Naive B cell (primary cell): ENCODE data around the gene FOXP4. TPM values are rescaled to one million over a fixed set of nuclear protein-coding genes. Genes with fewer than 3 reads are reported as not detected.

Experiments
- ATAC-seq, 2 donors: fragments of 150-1000 bp; cut with Tn5 transposase; 2 replicates each; pipeline ENCODE4 v1.10.0; 2021; ENCODE audit warnings: low read depth in 2 of 2, mild to moderate bottlenecking in 2 of 2, moderate library complexity in 2 of 2
- DNase-seq: peaks from one replicate; pipeline ENCODE4 v3.0.0; 2022
- H3K27ac Mint-ChIP-seq, 6 donors: one replicate each; pipeline ENCODE4 v1.8.0; 2020 to 2022; ENCODE audit warnings: mild to moderate bottlenecking in 6 of 6, mixed read lengths in 6 of 6, moderate library complexity in 5 of 6, inconsistent platforms in 2 of 6
- H3K27me3 Mint-ChIP-seq, 3 donors: one replicate each; pipeline ENCODE4 v1.8.0; 2021 to 2022; ENCODE audit warnings: mixed read lengths in 3 of 3, mild to moderate bottlenecking in 1 of 3
- H3K36me3 Mint-ChIP-seq, 2 donors: one replicate each; pipeline ENCODE4 v1.8.0; 2020 to 2022; ENCODE audit warnings: mixed read lengths in 2 of 2, inconsistent platforms in 1 of 2, mild to moderate bottlenecking in 1 of 2
- H3K4me1 Mint-ChIP-seq, 3 donors: one replicate each; pipeline ENCODE4 v1.8.0; 2020 to 2022; ENCODE audit warnings: mixed read lengths in 3 of 3, inconsistent platforms in 1 of 3, mild to moderate bottlenecking in 1 of 3, moderate library complexity in 1 of 3
- H3K4me3 Mint-ChIP-seq, 8 donors: one replicate each; pipeline ENCODE4 v1.8.0; 2020 to 2022; ENCODE audit warnings: mild to moderate bottlenecking in 8 of 8, mixed read lengths in 8 of 8, moderate library complexity in 8 of 8, inconsistent platforms in 2 of 8
- H3K9me3 Mint-ChIP-seq, 7 donors: one replicate each; pipeline ENCODE4 v1.8.0; 2020 to 2022; ENCODE audit warnings: mixed read lengths in 7 of 7, mild to moderate bottlenecking in 5 of 7, inconsistent platforms in 2 of 7, moderate library complexity in 1 of 7
- polyA plus RNA-seq, 6 donors: library from polyadenylated mRNA; unstranded; fragments of 300-500 nt; fragmentation: Illumina TruSeq; gene quantifications; one replicate each; pipeline ENCODE4 v1.2.3, GENCODE V29; 2021; ENCODE audit warnings: low read depth in 6 of 6

Gene FOXP4
- polyA plus RNA-seq, 6 donors from 2014 or later = 0.55 to 4.7 (median 2.2) TPM

DNA sequence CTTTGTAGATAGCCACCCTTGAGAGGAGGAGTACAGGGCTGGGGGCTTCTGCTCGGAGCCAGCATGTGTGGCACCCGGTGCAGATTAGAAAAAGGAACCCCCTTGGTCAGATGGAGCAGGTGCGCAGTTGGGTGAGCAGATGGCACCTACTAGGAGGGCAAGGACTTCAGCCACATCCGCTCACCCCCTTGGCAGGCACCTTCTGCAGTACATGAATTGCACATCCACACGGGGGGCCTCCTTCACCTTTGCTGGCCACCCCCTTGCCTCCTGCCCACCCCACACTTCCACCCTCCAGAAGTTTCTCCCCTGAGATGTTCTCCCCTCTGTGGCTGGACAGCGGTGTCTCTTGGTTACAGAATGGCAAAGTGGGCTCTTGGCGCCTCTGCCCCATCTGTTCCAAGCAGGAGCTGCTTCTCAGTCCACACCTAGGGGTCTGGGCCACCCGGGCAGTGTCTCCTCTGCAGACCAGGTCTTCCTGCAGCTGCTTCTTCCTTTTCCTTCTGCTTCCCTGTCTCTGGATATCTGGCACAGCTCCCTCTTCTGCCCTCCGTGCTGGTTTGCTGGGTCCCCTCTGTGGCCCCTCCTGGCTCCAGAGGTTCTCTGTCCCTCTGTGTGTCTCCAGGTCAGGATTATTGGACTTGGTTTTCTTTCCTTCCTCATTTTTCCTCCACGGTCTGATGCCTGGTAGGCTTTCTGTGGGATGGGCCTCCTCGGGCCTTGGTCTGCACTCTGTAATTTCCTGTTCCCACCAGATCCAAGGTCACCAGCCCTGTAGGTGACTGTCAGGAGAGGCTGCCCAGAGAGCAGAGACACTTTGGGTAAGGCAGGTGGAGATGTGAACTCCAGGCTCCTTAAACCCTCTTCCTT, 96.1 kb downstream of the FOXP4 start:
- Mint-ChIP-seq H3K4me1 (peaks cover 6 to 20% (median 7%) of the 10 kb centered on the region in 3 donors), H3K36me3 (no peaks in the 10 kb centered on the region), H3K9me3 (no peaks in the 10 kb centered on the region), H3K27ac (no peak overlapping the region), H3K27me3 (peaks cover 37 to 83% (median 77%) of the 10 kb centered on the region in 3 donors), H3K4me3 (no peak overlapping the region)
- DNase-seq (no peak), ATAC-seq (no peak)

DNA sequence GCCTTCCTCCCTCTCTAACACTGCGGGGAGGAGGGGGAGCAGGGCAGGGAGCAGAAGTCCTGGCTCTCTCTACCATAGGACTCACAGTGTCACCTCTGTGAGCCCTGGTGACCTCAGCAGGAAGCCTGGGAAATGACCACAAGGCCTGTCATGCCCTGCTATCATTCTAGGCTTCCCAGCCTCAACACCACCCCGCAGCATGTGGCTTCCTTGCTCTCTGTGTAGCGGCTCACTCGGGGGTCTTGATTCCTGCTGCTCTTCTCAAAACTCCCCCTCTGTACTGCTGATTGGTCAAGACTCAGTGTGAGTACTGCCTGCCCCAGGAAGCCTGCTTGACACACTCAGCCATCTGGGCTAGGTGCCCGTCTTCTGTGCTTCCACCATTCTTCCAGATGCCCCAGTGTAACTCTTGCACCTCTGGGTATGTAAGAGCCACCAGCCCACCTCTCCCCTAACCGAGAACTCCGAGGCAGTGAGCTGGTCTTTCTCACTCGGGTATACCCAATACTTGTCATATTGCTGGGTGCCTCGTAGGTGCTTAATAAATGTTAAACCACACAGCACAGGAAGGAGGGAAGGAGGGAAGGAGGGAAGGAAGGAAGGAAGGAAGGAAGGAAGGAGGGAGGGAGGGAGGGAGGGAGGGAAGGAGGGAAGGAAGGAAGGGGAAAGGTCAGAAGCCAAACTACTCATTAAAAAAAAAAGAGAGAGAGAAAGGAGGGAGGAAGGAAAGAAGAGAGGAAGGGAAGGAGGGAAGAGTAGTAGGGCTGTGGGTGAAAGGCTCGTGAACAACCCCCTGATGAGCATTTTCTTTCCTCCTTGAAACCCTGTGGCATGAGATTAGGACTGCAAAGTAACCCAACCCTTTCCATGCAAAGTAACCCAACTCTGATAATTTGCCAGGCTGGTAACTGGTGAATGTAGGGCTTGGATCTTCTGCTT, 97.0 kb downstream of the FOXP4 start:
- peaks cover 0 to 13% (median 6%) of the 10 kb centered on the region in 3 donors for H3K4me1 Mint-ChIP-seq
- no peak overlapping the region for H3K27ac Mint-ChIP-seq
- DNase-seq (no peak), ATAC-seq (no peak)
- no peaks in the 10 kb centered on the region for H3K9me3 Mint-ChIP-seq
- H3K4me3 Mint-ChIP-seq = no peak overlapping the region
- H3K36me3 Mint-ChIP-seq = no peaks in the 10 kb centered on the region
- H3K27me3 Mint-ChIP-seq = peaks cover 34 to 80% (median 71%) of the 10 kb centered on the region in 3 donors

DNA sequence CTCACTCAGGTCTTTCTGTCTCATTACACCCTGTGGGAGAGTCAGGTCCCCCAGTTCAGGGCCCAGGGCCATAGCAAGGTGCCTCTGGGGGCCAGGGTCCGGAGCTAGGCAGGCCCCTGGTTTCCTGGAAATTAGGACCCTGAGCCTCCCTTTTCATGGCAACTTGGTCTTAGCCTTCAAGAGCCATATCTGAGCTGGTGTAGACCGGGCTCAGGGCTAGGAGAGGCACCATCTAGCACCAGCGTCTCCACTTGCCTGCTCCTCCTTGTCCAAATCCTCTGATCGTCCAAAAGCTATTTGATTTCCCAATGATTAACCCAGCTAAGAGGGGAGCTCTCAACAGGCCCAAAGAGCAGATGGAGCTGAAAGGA, 97.7 kb downstream of the FOXP4 start:
- H3K9me3 Mint-ChIP-seq = no peaks in the 10 kb centered on the region
- no peaks in the 10 kb centered on the region for H3K36me3 Mint-ChIP-seq
- H3K27me3 Mint-ChIP-seq = peaks cover 36 to 77% (median 69%) of the 10 kb centered on the region in 3 donors
- peaks cover 0 to 11% (median 0%) of the 10 kb centered on the region in 3 donors for H3K4me1 Mint-ChIP-seq
- H3K27ac Mint-ChIP-seq = no peak overlapping the region
- no peak for ATAC-seq
- no peak for DNase-seq
- H3K4me3 Mint-ChIP-seq = no peak overlapping the region

DNA sequence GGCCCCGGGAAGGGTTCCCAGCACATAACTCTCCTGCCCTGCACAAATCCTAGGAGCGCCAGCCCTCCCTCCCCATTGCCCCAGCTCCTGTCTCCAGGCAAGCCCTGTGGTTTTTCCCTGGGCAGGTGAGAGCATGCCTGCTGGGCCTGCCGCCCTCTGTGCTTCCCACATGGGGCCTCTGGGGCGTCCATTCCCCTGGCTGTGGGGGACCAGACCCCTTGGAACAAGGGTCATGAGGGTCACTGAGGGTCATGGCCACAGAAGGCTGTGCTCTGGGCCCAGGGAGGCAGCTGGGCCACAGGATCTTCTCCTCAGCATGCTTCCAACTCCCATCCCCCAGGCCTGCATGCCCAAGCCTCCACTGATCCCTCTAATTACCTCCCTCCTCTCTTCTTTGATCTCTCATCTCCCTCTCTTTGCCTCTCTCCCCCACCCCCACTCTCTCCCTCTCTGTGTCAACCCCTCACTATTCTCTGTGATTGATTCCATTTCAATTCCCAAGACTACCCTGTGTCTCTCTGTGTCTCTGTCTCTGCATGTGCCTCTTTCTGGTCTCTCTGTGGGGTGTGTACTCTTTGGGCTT, 98.2 kb downstream of the FOXP4 start:
- H3K4me3 Mint-ChIP-seq = peak overlapping the region in 2 of 8 donors; percentile 4 to 26
- H3K36me3 Mint-ChIP-seq = no peaks in the 10 kb centered on the region
- no peaks in the 10 kb centered on the region for H3K9me3 Mint-ChIP-seq
- H3K27ac Mint-ChIP-seq = peak overlapping the region in 1 of 6 donors; percentile 88
- DNase-seq (no peak), ATAC-seq (no peak)
- peaks cover 0 to 6% (median 0%) of the 10 kb centered on the region in 3 donors for H3K4me1 Mint-ChIP-seq
- peaks cover 33 to 72% (median 66%) of the 10 kb centered on the region in 3 donors for H3K27me3 Mint-ChIP-seq

DNA sequence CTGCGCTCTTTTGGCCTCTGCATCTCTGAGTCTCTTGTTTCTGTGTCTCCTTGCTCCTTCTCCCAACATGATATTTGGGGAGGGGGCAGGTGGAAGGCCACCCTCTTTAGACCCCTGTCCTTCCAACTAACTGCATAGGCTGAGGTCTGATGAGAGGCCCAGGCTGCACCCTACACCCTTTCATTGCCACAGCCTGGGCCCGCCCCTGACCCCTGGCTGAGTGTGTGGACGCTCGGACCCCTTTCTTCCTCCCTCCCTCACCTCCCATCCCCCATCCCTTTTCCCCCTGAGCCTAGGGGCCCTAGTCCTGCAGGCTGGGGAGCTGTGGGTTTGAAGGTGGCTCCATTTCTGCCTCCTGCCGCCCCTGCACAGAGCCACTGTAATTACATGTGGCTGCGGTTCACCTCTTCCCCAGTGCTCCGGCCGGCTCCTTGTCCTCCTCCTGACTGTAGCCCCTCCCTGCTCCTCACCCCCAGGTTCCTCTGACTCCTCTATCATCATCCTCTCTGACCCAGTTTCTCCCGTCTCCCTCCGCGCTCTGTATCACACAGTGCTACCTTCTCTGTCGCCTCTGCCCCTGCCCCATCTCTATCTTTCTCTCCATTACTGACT, 98.9 kb downstream of the FOXP4 start:
- Mint-ChIP-seq H3K27me3 (peaks cover 26 to 65% (median 62%) of the 10 kb centered on the region in 3 donors), H3K36me3 (no peaks in the 10 kb centered on the region), H3K27ac (peak overlapping the region in 1 of 6 donors; percentile 88), H3K4me1 (peaks cover 0 to 2% (median 0%) of the 10 kb centered on the region in 3 donors), H3K9me3 (no peaks in the 10 kb centered on the region), H3K4me3 (peak overlapping the region in 1 of 8 donors; percentile 4)
- no peak for ATAC-seq
- DNase-seq = no peak

DNA sequence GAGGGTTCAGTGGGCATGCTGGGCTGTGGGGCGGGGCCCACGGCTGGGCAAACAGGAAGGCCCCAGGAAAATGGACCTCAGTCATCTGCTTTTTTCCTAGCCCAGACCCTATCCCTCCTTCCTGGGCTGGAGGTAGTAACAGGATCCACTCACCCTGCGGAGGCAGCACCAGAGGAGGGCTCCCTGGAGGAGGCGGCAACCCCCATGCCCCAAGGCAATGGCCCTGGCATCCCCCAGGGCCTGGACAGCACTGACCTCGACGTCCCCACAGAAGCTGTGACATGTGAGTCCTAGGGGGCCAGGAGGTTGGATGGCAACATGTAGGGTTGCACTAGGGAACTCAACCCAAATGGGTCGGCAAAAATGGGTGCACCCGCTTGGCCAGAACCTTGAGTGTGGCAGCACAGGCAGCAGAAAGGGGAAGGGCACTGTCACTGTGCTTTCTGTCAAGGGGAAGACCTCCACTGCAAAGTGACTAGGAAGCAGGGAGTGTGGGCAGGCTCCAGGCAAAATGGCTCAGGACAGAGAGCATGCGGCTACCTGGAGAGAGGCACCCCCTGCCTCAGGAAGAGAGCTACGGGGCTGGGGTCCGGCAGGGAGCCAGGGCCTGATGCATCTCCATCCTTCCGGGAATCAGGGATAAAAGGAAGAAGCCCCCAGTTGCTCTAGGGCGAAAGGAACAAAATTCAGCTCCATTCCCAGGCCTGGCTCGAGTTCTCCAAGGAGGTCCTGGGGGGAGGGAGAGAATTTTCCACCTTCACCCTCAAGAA, 100.0 kb downstream of the FOXP4 start:
- H3K27ac Mint-ChIP-seq = no peak overlapping the region
- H3K9me3 Mint-ChIP-seq = no peaks in the 10 kb centered on the region

DNA sequence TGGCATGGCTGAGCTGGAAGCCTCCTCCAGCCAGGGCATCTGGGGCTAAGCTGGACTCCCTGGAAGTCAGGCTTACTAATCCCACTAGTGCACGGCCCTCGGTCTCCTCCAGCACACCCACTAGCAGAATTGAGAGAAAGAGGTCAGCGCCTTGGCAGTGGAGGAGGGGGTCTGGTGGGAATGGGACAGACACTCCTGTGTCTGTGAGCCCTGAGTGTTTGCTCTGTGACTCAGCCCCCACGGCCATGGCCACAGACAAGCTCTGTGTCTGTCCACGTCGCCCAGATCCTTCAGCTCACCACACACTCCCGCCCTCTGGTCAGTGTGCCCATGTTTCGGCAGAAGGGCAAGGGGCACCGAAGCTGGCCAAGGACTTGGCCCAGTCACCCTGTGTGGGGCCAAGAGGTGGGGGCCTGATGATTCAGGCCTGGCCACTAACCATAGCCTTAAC, 100.9 kb downstream of the FOXP4 start:
- Mint-ChIP-seq H3K36me3 (no peaks in the 10 kb centered on the region), H3K27ac (no peak overlapping the region), H3K4me3 (no peak overlapping the region), H3K4me1 (no peaks in the 10 kb centered on the region), H3K9me3 (no peaks in the 10 kb centered on the region), H3K27me3 (peaks cover 14 to 52% (median 42%) of the 10 kb centered on the region in 3 donors)
- no peak for DNase-seq
- no peak for ATAC-seq

More for the DNA sequence above, 100.0 kb downstream of the FOXP4 start:
- H3K27me3 Mint-ChIP-seq = peaks cover 18 to 54% (median 51%) of the 10 kb centered on the region in 3 donors
- no peak for ATAC-seq
- no peaks in the 10 kb centered on the region for H3K36me3 Mint-ChIP-seq
- no peak overlapping the region for H3K4me3 Mint-ChIP-seq
- DNase-seq = no peak
- H3K4me1 Mint-ChIP-seq = no peaks in the 10 kb centered on the region

DNA sequence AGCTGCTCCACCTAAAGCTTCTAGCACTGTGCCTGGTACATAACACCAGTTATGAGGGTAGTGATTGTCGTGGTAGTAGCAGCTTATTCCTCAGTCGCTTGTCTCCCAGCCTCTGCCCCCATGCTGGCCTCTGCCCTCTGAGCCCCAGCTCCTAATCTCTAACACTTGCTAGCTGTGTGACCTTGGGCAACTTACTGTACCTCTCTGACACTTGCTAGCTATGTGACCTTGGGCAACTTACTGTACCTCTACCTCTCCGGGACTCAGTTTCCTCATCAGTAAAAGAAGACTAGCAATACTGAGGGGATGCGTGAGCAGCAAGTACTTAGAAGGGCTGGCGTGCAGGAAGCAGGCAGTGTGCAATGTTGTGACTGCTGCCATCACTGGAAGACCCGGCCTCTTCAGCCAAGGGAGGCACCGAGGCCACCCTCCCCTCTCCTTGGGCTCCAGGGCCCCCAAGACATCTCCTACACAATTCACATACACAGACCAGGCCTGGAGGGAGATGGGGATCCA, 101.9 kb downstream of the FOXP4 start:
- DNase-seq = no peak
- no peak for ATAC-seq
- no peaks in the 10 kb centered on the region for H3K36me3 Mint-ChIP-seq
- H3K27me3 Mint-ChIP-seq = peaks cover 19 to 50% (median 32%) of the 10 kb centered on the region in 3 donors
- H3K9me3 Mint-ChIP-seq = no peaks in the 10 kb centered on the region
- H3K4me3 Mint-ChIP-seq = no peak overlapping the region
- H3K4me1 Mint-ChIP-seq = no peaks in the 10 kb centered on the region
- no peak overlapping the region for H3K27ac Mint-ChIP-seq

DNA sequence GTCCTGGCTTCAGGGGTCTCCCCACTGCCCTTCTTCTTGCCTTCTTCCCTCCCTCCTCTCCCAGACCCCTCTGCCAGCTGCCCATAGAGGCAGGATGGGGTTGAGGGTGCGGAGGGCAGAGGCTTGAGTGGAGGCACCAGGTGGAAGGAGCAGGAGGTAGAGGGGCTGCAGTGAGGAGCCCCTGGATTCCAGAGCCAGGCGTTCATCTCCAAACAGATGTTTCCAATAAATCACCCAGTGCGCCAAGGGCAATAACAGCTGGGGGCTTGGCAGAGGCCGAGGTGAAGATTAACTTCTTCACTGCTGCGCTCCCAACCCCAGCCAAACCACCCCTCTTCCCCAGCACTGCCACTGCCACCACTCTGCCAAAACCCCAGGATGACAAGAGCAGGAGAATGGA, 102.7 kb downstream of the FOXP4 start:
- no peak for DNase-seq
- H3K9me3 Mint-ChIP-seq = no peaks in the 10 kb centered on the region
- ATAC-seq = no peak
- no peak overlapping the region for H3K27ac Mint-ChIP-seq
- H3K36me3 Mint-ChIP-seq = no peaks in the 10 kb centered on the region
- no peaks in the 10 kb centered on the region for H3K4me1 Mint-ChIP-seq
- peaks cover 19 to 52% (median 29%) of the 10 kb centered on the region in 3 donors for H3K27me3 Mint-ChIP-seq
- H3K4me3 Mint-ChIP-seq = no peak overlapping the region

DNA sequence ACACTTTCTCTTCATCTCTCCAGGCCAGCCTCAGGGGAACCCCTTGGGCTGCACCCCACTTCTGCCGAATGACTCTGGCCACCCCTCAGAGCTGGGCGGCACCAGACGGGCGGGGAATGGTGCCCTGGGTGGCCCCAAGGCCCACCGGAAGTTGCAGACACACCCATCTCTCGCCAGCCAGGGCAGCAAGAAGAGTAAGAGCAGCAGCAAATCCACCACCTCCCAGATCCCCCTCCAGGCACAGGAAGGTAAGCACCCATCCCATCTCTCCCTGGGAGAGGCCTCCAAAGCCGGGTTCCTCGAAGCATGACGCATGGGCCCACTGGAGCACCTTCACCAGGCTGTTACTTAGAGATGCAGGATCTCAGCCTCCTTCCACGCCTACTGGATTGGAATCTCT, 103.4 kb downstream of the FOXP4 start:
- ATAC-seq = no peak
- H3K27ac Mint-ChIP-seq = no peak overlapping the region
- H3K27me3 Mint-ChIP-seq = peaks cover 18 to 49% (median 31%) of the 10 kb centered on the region in 3 donors
- no peaks in the 10 kb centered on the region for H3K9me3 Mint-ChIP-seq
- no peaks in the 10 kb centered on the region for H3K4me1 Mint-ChIP-seq
- no peak for DNase-seq
- no peak overlapping the region for H3K4me3 Mint-ChIP-seq
- H3K36me3 Mint-ChIP-seq = no peaks in the 10 kb centered on the region

DNA sequence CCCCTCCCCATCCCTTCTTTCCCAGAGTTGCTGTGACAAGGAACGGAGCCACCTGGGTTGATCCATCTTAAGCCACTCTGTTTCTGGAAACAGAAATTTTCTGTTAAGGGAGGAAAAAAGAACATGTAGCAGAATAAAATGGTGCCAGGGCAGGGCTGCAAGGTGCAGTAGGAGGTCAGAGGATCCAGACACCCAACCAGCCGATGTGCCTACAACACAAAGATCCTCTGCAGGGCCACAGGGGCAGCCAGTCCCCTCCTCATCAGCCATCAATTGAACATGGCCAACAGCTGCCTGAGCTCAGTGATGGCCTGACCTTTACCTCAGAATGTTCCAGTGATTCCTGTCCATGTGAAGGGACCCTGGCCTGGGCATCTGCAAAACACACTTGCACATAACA, 103.9 kb downstream of the FOXP4 start:
- Mint-ChIP-seq H3K4me1 (no peaks in the 10 kb centered on the region), H3K27ac (no peak overlapping the region), H3K27me3 (peaks cover 18 to 49% (median 31%) of the 10 kb centered on the region in 3 donors), H3K4me3 (no peak overlapping the region), H3K9me3 (no peaks in the 10 kb centered on the region), H3K36me3 (no peaks in the 10 kb centered on the region)
- ATAC-seq = no peak
- DNase-seq = no peak

DNA sequence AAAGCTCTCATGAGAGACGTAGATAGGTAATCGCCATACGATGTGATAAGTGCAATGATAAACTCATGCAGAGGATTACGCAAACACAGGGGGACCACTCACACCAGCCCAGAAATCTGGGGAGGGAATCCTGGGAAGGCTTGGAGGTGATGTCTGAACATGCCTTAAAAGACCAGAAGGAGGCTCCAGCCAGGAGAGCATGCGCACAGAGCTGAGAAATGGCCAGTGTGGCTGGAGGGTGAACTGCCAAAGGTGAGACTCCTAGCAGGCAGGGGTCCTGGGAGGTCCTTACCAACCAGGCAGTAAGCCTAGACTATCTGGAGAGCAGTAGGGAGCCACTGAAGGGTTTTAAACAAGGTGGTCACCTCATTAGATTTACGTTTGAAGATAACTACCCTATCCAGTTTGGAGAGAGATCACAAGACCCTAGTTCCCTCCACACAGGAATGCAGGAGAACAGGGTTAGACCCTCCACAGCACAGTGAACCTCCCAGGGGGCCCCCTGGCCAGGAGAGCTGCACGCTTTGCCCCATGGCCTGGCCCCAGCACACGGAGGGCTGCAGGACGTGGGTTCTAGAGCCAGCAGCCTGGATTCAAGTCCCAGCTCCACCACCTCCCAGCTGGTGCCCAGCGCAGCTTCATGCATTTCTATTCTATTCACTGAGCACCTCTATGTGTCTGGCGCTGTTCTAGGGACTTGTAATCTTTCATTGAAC, 105.2 kb downstream of the FOXP4 start:
- Mint-ChIP-seq H3K36me3 (no peaks in the 10 kb centered on the region), H3K4me3 (no peak overlapping the region), H3K9me3 (no peaks in the 10 kb centered on the region), H3K27me3 (peaks cover 27 to 48% (median 29%) of the 10 kb centered on the region in 3 donors), H3K4me1 (no peaks in the 10 kb centered on the region), H3K27ac (peak overlapping the region in 1 of 6 donors; percentile 73)
- ATAC-seq (no peak), DNase-seq (no peak)
